Ishikawa (cell line): Measurements from ENCODE around the gene NCBP1.

ENCODE experiments used
- EGR1 ChIP-seq: IDR thresholded peaks from 2 replicates; pipeline ENCODE4 v1.6.1; 2012
- EP300 ChIP-seq: IDR thresholded peaks from 2 replicates; pipeline ENCODE4 v1.6.1; 2012; ENCODE audit warnings: borderline replicate concordance
- NFIC ChIP-seq: IDR thresholded peaks from 2 replicates; pipeline ENCODE4 v1.6.1; 2012
- RAD21 ChIP-seq: IDR thresholded peaks from 2 replicates; pipeline ENCODE4 v1.6.1; 2012; ENCODE audit warnings: low read depth

GRCh38 chr9:97706246-97706645 lies 72.6 kb downstream of the NCBP1 start:
- TF ChIP-seq NFIC (no peak), EP300 (no peak), EGR1 (no peak), RAD21 (no peak)
